Esophagus squamous epithelium (tissue), 4 donors: ENCODE results near the gene RIPOR2.

Source experiments
- POLR2A ChIP-seq, 4 donors: fragments of 450-650 bp; IDR thresholded peaks; one replicate each; pipeline ENCODE4 v1.6.1; 2017; ENCODE audit warnings: antibody characterized with exemption in 4 of 4, mild to moderate bottlenecking in 4 of 4, moderate library complexity in 3 of 4
- TF ChIP-seq, protein P1 (sequence below), 6 experiments: fragments of 450-650 bp in 4 of 6; fragments of 200-600 bp in 2 of 6; sonication (generic) in 2 of 6; IDR thresholded peaks; one replicate each; pipeline ENCODE4 v1.5.1; 2016 to 2019; ENCODE audit warnings: antibody characterized with exemption in 6 of 6, mild to moderate bottlenecking in 4 of 6, moderate library complexity in 4 of 6

- TF ChIP-seq, protein P1, sequence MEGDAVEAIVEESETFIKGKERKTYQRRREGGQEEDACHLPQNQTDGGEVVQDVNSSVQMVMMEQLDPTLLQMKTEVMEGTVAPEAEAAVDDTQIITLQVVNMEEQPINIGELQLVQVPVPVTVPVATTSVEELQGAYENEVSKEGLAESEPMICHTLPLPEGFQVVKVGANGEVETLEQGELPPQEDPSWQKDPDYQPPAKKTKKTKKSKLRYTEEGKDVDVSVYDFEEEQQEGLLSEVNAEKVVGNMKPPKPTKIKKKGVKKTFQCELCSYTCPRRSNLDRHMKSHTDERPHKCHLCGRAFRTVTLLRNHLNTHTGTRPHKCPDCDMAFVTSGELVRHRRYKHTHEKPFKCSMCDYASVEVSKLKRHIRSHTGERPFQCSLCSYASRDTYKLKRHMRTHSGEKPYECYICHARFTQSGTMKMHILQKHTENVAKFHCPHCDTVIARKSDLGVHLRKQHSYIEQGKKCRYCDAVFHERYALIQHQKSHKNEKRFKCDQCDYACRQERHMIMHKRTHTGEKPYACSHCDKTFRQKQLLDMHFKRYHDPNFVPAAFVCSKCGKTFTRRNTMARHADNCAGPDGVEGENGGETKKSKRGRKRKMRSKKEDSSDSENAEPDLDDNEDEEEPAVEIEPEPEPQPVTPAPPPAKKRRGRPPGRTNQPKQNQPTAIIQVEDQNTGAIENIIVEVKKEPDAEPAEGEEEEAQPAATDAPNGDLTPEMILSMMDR (IDR thresholded peaks at IDR 0.05) = no peak
- TF ChIP-seq POLR2A (IDR thresholded peaks at IDR 0.05) = no peak
These were observed 33.9 kb downstream of the RIPOR2 start for GRCh38 chr6:24901698-24902328.
